ENCODE measurements around the gene MEF2B. TPM values are rescaled to one million over a fixed set of nuclear protein-coding genes. Genes with fewer than 3 reads are reported as not detected.

MEF2B gene
- polyA plus RNA-seq, 1 experiment = 0.38 TPM

GRCh38 chr19:19207637-19208572 lies 37.8 kb upstream of the MEF2B start:
- POLR2A ChIA-PET = no interaction called here
- CTCF ChIA-PET = no interaction called here
- Histone ChIP-seq H3K27me3 (ENCODE audit: control insufficient read depth, insufficient read depth, low read length) (peaks cover 14% of the 10 kb centered on the region), H3K9me3 (ENCODE audit: control insufficient read depth, insufficient read depth, low read length) (no peaks in the 10 kb centered on the region; the same call in 1 of the 2 replicates), H3K4me3 (ENCODE audit: low read depth, low read length) (no peak overlapping the region), H3K27ac (ENCODE audit: low read depth, low read length) (no peak overlapping the region)
- TF ChIP-seq, protein P1, sequence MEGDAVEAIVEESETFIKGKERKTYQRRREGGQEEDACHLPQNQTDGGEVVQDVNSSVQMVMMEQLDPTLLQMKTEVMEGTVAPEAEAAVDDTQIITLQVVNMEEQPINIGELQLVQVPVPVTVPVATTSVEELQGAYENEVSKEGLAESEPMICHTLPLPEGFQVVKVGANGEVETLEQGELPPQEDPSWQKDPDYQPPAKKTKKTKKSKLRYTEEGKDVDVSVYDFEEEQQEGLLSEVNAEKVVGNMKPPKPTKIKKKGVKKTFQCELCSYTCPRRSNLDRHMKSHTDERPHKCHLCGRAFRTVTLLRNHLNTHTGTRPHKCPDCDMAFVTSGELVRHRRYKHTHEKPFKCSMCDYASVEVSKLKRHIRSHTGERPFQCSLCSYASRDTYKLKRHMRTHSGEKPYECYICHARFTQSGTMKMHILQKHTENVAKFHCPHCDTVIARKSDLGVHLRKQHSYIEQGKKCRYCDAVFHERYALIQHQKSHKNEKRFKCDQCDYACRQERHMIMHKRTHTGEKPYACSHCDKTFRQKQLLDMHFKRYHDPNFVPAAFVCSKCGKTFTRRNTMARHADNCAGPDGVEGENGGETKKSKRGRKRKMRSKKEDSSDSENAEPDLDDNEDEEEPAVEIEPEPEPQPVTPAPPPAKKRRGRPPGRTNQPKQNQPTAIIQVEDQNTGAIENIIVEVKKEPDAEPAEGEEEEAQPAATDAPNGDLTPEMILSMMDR (IDR thresholded peaks at IDR 0.05; ENCODE audit: low read depth, low read length) = no peak
- no peak for DNase-seq (ENCODE audit: low read depth, low spot score)

- DNase-seq (ENCODE audit: low read depth, low spot score) = no peak
- CTCF ChIA-PET = no interaction called here
- TF ChIP-seq, protein P1 (IDR thresholded peaks at IDR 0.05; ENCODE audit: low read depth, low read length) = no peak
- POLR2A ChIA-PET = no interaction called here
- no peak overlapping the region for H3K27ac ChIP-seq (ENCODE audit: low read depth, low read length)
- no peak overlapping the region for H3K4me3 ChIP-seq (ENCODE audit: low read depth, low read length)
- H3K9me3 ChIP-seq (ENCODE audit: control insufficient read depth, insufficient read depth, low read length) = no peaks in the 10 kb centered on the region; the same call in 1 of the 2 replicates
- H3K27me3 ChIP-seq (ENCODE audit: control insufficient read depth, insufficient read depth, low read length) = peaks cover 6% of the 10 kb centered on the region
These were observed 36.9 kb upstream of the MEF2B start for GRCh38 chr19:19206938-19207337.

- ChIA-PET CTCF (no interaction called here), POLR2A (interaction anchor here (0.6 kb wide), 1 partner anchor 239 kb away, joined by 11 read pairs; no protein-coding TSS in a partner anchor)
- DNase-seq (ENCODE audit: low read depth, low spot score) = no peak
- TF ChIP-seq, protein P1 (IDR thresholded peaks at IDR 0.05; ENCODE audit: low read depth, low read length) = no peak
- Histone ChIP-seq H3K4me3 (ENCODE audit: low read depth, low read length) (no peak overlapping the region), H3K27ac (ENCODE audit: low read depth, low read length) (no peak overlapping the region), H3K27me3 (ENCODE audit: control insufficient read depth, insufficient read depth, low read length) (peaks cover 2% of the 10 kb centered on the region), H3K9me3 (ENCODE audit: control insufficient read depth, insufficient read depth, low read length) (no peaks in the 10 kb centered on the region; the same call in 1 of the 2 replicates)
These were observed 35.6 kb upstream of the MEF2B start for GRCh38 chr19:19205416-19206410.

DNA sequence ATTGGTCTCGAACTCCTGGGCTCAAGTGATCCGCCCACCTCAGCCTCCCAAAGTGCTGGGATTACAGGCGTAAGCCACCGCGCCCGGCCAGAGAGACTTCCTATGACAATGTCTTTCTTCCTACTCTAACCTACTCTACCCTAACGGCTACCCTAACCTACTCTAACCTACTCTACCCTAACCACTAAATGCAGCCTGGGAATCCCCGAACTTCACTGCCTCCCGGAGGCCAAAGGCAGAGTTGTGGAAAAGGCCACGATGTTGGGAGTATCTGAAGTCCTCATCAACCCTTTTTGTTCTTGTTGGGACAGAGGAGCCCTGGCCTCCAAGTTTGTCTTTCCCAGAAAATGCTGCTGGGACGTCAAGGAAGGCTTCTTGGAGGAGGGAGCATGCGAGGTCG lies 34.1 kb upstream of the MEF2B start:
- Histone ChIP-seq H3K27ac (ENCODE audit: low read depth, low read length) (no peak overlapping the region), H3K27me3 (ENCODE audit: control insufficient read depth, insufficient read depth, low read length) (peaks cover 2% of the 10 kb centered on the region), H3K4me3 (ENCODE audit: low read depth, low read length) (no peak overlapping the region), H3K9me3 (ENCODE audit: control insufficient read depth, insufficient read depth, low read length) (no peaks in the 10 kb centered on the region; the same call in 1 of the 2 replicates)
- ChIA-PET CTCF (interaction anchor here (0.7 kb wide), 1 partner anchor 88 kb away, joined by 5 read pairs; no protein-coding TSS in a partner anchor), POLR2A (interaction anchor here (0.7 kb wide), 3 partner anchors 16 to 311 kb away, joined by 6 to 10 read pairs (median 7); no protein-coding TSS in a partner anchor)
- TF ChIP-seq, protein P1 (IDR thresholded peaks at IDR 0.05; ENCODE audit: low read depth, low read length) = no peak
- no peak for DNase-seq (ENCODE audit: low read depth, low spot score)
